ENCODE data around the gene COX6A2.

DNA sequence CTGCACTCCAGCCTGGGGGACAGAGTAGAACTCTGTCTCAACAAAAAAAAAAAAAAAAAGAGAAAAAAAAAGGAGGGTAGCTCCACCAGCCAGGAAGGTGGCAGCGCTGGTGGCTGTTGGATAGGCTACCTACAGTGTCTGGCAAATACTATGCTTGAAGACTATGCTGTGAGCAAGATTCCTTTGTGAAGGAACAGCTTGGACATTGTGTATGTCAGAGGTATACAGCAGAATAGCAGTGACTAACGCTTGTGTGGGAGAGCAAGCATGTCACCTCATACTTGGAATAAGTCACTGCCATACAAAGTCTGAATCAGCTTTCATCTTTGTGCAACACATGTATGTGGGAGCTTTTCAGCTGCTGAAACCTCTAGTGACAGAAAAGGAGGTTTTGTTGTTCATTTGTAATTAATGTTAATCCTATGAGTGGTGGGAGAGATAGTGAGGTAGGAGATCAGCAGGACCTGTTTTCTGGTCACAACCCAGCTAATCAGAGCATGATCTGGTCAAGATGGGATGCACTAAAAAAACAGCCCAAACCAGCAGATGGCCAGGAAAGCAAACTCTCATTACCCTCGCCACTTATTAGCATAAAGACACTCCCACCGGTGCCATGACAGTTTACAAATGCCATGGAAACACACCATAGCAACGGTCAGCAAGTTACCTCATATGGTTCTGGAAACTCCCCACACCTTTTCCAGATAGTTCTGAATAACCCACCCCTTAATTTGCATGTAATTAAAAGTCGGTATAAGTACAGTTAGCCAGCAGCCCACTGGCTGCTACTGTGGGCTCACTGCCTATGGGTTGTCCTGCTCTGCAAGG is 41.8 kb downstream of the COX6A2 start:
- TF ChIP-seq, protein P1, sequence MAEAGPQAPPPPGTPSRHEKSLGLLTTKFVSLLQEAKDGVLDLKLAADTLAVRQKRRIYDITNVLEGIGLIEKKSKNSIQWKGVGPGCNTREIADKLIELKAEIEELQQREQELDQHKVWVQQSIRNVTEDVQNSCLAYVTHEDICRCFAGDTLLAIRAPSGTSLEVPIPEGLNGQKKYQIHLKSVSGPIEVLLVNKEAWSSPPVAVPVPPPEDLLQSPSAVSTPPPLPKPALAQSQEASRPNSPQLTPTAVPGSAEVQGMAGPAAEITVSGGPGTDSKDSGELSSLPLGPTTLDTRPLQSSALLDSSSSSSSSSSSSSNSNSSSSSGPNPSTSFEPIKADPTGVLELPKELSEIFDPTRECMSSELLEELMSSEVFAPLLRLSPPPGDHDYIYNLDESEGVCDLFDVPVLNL (CRISPR knock-in tag; IDR thresholded peaks at IDR 0.05; ENCODE audit: borderline replicate concordance, low read depth): no peak
- TF ChIP-seq, protein P2, sequence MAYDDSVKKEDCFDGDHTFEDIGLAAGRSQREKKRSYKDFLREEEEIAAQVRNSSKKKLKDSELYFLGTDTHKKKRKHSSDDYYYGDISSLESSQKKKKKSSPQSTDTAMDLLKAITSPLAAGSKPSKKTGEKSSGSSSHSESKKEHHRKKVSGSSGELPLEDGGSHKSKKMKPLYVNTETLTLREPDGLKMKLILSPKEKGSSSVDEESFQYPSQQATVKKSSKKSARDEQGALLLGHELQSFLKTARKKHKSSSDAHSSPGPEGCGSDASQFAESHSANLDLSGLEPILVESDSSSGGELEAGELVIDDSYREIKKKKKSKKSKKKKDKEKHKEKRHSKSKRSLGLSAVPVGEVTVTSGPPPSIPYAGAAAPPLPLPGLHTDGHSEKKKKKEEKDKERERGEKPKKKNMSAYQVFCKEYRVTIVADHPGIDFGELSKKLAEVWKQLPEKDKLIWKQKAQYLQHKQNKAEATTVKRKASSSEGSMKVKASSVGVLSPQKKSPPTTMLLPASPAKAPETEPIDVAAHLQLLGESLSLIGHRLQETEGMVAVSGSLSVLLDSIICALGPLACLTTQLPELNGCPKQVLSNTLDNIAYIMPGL (CRISPR knock-in tag; IDR thresholded peaks at IDR 0.05): no peak
- TF ChIP-seq, protein P3, sequence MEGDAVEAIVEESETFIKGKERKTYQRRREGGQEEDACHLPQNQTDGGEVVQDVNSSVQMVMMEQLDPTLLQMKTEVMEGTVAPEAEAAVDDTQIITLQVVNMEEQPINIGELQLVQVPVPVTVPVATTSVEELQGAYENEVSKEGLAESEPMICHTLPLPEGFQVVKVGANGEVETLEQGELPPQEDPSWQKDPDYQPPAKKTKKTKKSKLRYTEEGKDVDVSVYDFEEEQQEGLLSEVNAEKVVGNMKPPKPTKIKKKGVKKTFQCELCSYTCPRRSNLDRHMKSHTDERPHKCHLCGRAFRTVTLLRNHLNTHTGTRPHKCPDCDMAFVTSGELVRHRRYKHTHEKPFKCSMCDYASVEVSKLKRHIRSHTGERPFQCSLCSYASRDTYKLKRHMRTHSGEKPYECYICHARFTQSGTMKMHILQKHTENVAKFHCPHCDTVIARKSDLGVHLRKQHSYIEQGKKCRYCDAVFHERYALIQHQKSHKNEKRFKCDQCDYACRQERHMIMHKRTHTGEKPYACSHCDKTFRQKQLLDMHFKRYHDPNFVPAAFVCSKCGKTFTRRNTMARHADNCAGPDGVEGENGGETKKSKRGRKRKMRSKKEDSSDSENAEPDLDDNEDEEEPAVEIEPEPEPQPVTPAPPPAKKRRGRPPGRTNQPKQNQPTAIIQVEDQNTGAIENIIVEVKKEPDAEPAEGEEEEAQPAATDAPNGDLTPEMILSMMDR (IDR thresholded peaks at IDR 0.05): no peak
- TF ChIP-seq, protein P4, sequence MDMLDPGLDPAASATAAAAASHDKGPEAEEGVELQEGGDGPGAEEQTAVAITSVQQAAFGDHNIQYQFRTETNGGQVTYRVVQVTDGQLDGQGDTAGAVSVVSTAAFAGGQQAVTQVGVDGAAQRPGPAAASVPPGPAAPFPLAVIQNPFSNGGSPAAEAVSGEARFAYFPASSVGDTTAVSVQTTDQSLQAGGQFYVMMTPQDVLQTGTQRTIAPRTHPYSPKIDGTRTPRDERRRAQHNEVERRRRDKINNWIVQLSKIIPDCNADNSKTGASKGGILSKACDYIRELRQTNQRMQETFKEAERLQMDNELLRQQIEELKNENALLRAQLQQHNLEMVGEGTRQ (CRISPR knock-in tag; IDR thresholded peaks at IDR 0.05): no peak
- no peak for TF ChIP-seq NFATC4 (CRISPR knock-in tag; IDR thresholded peaks at IDR 0.05)
- TF ChIP-seq, protein P5, sequence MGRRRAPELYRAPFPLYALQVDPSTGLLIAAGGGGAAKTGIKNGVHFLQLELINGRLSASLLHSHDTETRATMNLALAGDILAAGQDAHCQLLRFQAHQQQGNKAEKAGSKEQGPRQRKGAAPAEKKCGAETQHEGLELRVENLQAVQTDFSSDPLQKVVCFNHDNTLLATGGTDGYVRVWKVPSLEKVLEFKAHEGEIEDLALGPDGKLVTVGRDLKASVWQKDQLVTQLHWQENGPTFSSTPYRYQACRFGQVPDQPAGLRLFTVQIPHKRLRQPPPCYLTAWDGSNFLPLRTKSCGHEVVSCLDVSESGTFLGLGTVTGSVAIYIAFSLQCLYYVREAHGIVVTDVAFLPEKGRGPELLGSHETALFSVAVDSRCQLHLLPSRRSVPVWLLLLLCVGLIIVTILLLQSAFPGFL (CRISPR knock-in tag; IDR thresholded peaks at IDR 0.05; ENCODE audit: borderline replicate concordance): no peak
- TF ChIP-seq NR2C2 (CRISPR knock-in tag; IDR thresholded peaks at IDR 0.05): no peak
- TF ChIP-seq ELF4 (CRISPR knock-in tag; IDR thresholded peaks at IDR 0.05; ENCODE audit: low read depth): no peak
- TF ChIP-seq NFE2L1 (CRISPR knock-in tag; IDR thresholded peaks at IDR 0.05): no peak
- no peak for TF ChIP-seq CBFB (CRISPR knock-in tag; IDR thresholded peaks at IDR 0.05; ENCODE audit: low read depth)
- TF ChIP-seq, protein P6, sequence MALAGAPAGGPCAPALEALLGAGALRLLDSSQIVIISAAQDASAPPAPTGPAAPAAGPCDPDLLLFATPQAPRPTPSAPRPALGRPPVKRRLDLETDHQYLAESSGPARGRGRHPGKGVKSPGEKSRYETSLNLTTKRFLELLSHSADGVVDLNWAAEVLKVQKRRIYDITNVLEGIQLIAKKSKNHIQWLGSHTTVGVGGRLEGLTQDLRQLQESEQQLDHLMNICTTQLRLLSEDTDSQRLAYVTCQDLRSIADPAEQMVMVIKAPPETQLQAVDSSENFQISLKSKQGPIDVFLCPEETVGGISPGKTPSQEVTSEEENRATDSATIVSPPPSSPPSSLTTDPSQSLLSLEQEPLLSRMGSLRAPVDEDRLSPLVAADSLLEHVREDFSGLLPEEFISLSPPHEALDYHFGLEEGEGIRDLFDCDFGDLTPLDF (CRISPR knock-in tag; IDR thresholded peaks at IDR 0.05): no peak
